Glutamatergic neuron (in vitro differentiated cells): ENCODE measurements around the gene BANF1. TPM values are rescaled to one million over a fixed set of nuclear protein-coding genes. Genes with fewer than 3 reads are reported as not detected.

ENCODE experiments used
- DNase-seq: peaks from one replicate; pipeline ENCODE4 v3.0.0; 2022
- H3K27ac Mint-ChIP-seq: one replicate; pipeline ENCODE4 v1.8.0; 2020; ENCODE audit warnings: mild to moderate bottlenecking, mixed read lengths, inconsistent platforms; ENCODE audit not compliant: unreplicated experiment
- H3K27me3 Mint-ChIP-seq: one replicate; pipeline ENCODE4 v1.8.0; 2020; ENCODE audit warnings: mild to moderate bottlenecking, moderate library complexity, mixed read lengths, inconsistent platforms; ENCODE audit not compliant: unreplicated experiment
- H3K36me3 Mint-ChIP-seq: one replicate; pipeline ENCODE4 v1.8.0; 2020; ENCODE audit warnings: mild to moderate bottlenecking, mixed read lengths, inconsistent platforms; ENCODE audit not compliant: unreplicated experiment
- H3K4me1 Mint-ChIP-seq: one replicate; pipeline ENCODE4 v1.8.0; 2020; ENCODE audit warnings: mild to moderate bottlenecking, low read depth, mixed read lengths, inconsistent platforms; ENCODE audit not compliant: unreplicated experiment
- H3K4me3 Mint-ChIP-seq: one replicate; pipeline ENCODE4 v1.8.0; 2020; ENCODE audit warnings: mild to moderate bottlenecking, mixed read lengths, inconsistent platforms; ENCODE audit not compliant: unreplicated experiment
- H3K9me3 Mint-ChIP-seq: one replicate; pipeline ENCODE4 v1.8.0; 2020; ENCODE audit warnings: mild to moderate bottlenecking, moderate library complexity, mixed read lengths, inconsistent platforms; ENCODE audit not compliant: unreplicated experiment
- total RNA-seq: library from RNA; stranded (reverse); fragmentation: NEBNext Ultra II Directional; extraction: Animal tissue kit (Norgen Biotek cat#: 25700); gene quantifications from one replicate; pipeline ENCODE4 v1.2.1, GENCODE V29; 2021; ENCODE audit not compliant: unreplicated experiment
- TF ChIP-seq, protein P1 (sequence below): fragments of 200-600 bp; sonication (generic); IDR thresholded peaks from one replicate; pipeline ENCODE4 v1.5.0; 2021; ENCODE audit not compliant: partially characterized antibody, unreplicated experiment

BANF1 gene
- total RNA-seq, 1 donor from 2014 or later, result 135 TPM

DNA sequence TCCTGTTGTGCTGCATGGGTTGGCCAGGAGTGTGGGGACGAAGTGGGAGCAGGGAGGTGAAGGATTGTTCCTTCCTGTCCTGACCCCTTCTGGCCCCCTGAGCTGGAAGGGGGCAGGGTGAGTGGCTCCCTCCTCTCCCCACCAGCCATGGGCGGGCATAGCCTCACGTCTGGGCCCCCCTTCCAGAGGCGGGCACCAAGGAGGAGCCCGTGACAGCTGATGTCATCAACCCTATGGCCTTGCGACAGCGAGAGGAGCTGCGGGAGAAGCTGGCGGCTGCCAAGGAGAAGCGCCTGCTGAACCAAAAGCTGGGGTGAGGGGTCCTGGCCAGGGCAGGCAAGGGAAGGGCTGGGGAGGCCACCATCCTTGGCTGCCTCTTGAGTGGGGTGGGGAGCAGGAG, 37.4 kb upstream of the BANF1 start:
- Mint-ChIP-seq H3K4me3 (no peak overlapping the region), H3K27ac (no peak overlapping the region), H3K36me3 (peaks cover 4% of the 10 kb centered on the region), H3K27me3 (peaks cover 11% of the 10 kb centered on the region), H3K9me3 (peaks cover 12% of the 10 kb centered on the region), H3K4me1 (peaks cover 11% of the 10 kb centered on the region)
- TF ChIP-seq, protein P1, sequence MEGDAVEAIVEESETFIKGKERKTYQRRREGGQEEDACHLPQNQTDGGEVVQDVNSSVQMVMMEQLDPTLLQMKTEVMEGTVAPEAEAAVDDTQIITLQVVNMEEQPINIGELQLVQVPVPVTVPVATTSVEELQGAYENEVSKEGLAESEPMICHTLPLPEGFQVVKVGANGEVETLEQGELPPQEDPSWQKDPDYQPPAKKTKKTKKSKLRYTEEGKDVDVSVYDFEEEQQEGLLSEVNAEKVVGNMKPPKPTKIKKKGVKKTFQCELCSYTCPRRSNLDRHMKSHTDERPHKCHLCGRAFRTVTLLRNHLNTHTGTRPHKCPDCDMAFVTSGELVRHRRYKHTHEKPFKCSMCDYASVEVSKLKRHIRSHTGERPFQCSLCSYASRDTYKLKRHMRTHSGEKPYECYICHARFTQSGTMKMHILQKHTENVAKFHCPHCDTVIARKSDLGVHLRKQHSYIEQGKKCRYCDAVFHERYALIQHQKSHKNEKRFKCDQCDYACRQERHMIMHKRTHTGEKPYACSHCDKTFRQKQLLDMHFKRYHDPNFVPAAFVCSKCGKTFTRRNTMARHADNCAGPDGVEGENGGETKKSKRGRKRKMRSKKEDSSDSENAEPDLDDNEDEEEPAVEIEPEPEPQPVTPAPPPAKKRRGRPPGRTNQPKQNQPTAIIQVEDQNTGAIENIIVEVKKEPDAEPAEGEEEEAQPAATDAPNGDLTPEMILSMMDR, result no peak
- no peak for DNase-seq

DNA sequence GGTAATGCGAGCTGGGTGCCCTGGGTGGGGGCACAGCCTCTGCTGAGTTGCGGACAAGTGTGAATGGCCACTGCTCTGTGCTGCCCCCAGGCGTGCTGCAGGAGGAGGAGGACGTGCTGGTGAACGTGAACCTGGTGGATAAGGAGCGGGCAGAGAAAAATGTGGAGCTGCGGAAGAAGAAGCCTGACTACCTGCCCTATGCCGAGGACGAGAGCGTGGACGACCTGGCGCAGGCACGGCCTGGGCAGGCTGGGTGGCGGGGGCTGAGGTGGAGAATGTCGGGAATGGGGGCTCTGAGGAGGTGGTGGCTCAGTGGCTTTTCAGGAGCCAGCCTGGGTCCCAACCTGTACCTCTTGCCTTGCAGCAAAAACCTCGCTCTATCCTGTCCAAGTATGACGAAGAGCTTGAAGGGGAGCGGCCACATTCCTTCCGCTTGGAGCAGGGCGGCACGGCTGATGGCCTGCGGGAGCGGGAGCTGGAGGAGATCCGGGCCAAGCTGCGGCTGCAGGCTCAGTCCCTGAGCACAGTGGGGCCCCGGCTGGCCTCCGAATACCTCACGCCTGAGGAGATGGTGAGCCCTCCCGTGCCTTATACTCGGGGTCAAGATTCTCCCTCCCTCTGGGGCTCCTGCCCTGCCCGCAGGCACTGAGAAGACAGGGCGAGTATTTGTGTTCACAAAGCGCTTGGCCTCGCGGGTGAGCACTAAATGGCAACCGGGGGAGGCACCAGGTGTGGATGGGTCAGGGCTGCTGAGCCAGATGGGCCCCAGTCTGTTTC, 36.1 kb upstream of the BANF1 start:
- Mint-ChIP-seq H3K9me3 (peaks cover 17% of the 10 kb centered on the region), H3K36me3 (peaks cover 4% of the 10 kb centered on the region), H3K4me3 (no peak overlapping the region), H3K27ac (no peak overlapping the region), H3K27me3 (peaks cover 14% of the 10 kb centered on the region), H3K4me1 (peaks cover 13% of the 10 kb centered on the region)
- DNase-seq, result no peak
- TF ChIP-seq, protein P1, result no peak

DNA sequence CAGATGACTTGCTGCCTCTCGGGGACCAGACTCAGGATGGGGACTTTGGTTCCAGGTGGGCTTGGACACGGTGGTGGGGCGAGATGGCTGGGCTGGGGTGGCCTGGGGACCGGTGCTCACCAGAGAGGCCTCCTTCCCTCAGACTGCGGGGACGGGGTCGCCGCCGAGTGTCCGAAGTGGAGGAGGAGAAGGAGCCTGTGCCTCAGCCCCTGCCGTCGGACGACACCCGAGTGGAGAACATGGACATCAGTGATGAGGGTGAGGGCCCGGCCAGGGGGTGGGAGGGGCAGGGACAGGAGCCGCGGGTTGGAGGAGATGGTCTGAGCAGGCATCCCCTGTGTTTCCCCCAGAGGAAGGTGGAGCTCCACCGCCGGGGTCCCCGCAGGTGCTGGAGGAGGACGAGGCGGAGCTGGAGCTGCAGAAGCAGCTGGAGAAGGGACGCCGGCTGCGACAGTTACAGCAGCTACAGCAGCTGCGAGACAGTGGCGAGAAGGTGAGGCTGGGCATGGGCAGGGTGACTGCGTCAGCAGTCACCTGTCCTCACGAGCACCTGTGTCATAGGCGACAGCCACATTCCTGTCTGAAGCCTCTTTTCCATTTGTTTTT, 34.9 kb upstream of the BANF1 start:
- no peak overlapping the region for H3K4me3 Mint-ChIP-seq
- DNase-seq, result no peak
- H3K27ac Mint-ChIP-seq, result no peak overlapping the region
- peaks cover 4% of the 10 kb centered on the region for H3K36me3 Mint-ChIP-seq
- peaks cover 10% of the 10 kb centered on the region for H3K27me3 Mint-ChIP-seq
- peaks cover 14% of the 10 kb centered on the region for H3K9me3 Mint-ChIP-seq
- H3K4me1 Mint-ChIP-seq, result peaks cover 10% of the 10 kb centered on the region
- TF ChIP-seq, protein P1, result no peak

DNA sequence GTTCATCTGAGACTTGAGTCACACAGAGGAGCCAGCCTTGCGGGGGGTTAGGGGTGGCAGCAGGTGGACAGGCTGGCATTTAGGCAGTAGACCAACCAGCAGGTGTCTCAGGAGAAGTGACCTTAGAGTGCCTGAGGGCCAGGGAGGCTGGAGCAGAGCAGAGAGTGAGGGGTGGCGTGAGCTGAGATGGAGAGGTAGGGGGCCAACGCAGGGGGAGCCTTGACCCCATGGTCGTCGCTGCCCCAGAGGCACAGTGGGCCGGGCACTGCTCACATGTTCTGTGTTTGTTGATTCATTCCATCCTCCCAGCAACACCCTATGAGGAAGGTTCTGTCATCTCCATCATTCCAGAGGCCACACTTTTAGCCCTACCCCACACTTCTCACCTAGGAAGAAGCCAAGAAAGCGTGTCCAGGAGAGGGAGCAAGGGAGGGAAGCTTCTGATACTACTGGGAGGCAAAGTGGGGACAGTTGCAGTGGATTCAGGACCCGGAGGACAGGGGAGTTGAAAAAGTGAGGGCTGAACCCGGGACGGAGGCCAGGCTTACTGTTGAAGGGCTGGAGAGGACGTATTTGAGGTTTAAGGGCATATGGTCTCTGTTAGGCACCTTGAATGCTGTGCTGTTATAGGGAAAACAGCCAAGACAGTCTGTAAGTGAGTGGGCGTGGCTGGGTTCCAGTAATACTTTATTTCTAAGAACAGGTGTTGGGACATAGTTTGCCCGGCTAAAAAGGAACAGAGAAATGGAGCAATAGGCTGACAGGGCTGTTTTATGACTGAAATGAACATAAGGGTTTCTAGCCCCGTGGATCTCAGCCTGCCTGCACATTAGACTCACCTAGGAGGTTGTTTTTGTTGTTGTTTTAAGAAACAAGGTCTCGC, 33.5 kb upstream of the BANF1 start:
- Mint-ChIP-seq H3K27ac (peak overlapping the region; percentile 55), H3K4me1 (peaks cover 3% of the 10 kb centered on the region), H3K36me3 (peaks cover 4% of the 10 kb centered on the region), H3K4me3 (no peak overlapping the region), H3K27me3 (peaks cover 10% of the 10 kb centered on the region), H3K9me3 (peaks cover 12% of the 10 kb centered on the region)
- no peak for DNase-seq
- TF ChIP-seq, protein P1, result no peak
